Gastroesophageal sphincter (tissue), 4 donors: ENCODE data around the gene TPRX1. TPM values are rescaled to one million over a fixed set of nuclear protein-coding genes. Genes with fewer than 3 reads are reported as not detected.
"Not testable (repeated sequence)": the region's sequence is repeated elsewhere in the genome, so short reads cannot be mapped to it uniquely, and the experiment has no call there.

Experiments used
- ATAC-seq: fragments of 150-250 bp; one replicate; pipeline ENCODE4 v1.9.1; 2016; ENCODE audit warnings: mild to moderate bottlenecking, moderate library complexity
- H3K27ac ChIP-seq, 4 donors: fragments of 200-600 bp; sonication (generic) in 3 of 4; 1 replicate in 3 of 4; 2 replicates in 1 of 4; pipeline ENCODE4 v1.5.1; 2016 to 2019
- H3K27me3 ChIP-seq: fragments of 200-600 bp; sonication (generic); one replicate; pipeline ENCODE4 v1.5.1; 2019
- H3K36me3 ChIP-seq, 2 donors: fragments of 200-600 bp; sonication (generic); one replicate each; pipeline ENCODE4 v1.5.1; 2019; ENCODE audit warnings: control low read depth in 1 of 2
- H3K4me1 ChIP-seq, 3 donors: fragments of 200-600 bp; sonication (generic); 1 replicate in 2 of 3; 2 replicates in 1 of 3; pipeline ENCODE4 v1.5.1; 2016 to 2019; ENCODE audit warnings: control low read depth in 2 of 3
- H3K4me3 ChIP-seq, 2 donors: fragments of 200-600 bp; sonication (generic); one replicate each; pipeline ENCODE4 v1.5.1; 2019; ENCODE audit warnings: mild to moderate bottlenecking in 1 of 2, moderate library complexity in 1 of 2
- H3K9me3 ChIP-seq, 3 donors: fragments of 200-600 bp; sonication (generic); one replicate each; pipeline ENCODE4 v1.5.1; 2017 to 2019; ENCODE audit warnings: control low read depth in 2 of 3
- CTCF ChIP-seq, 4 experiments: fragments of 200-600 bp in 2 of 4; fragments of 450-650 bp in 2 of 4; sonication (generic) in 1 of 4; IDR thresholded peaks; one replicate each; pipeline ENCODE4 v1.5.1; 2017 to 2019; ENCODE audit warnings: antibody characterized with exemption in 4 of 4, mild to moderate bottlenecking in 2 of 4, moderate library complexity in 2 of 4
- EP300 ChIP-seq: sonication (generic); formaldehyde crosslinking; IDR thresholded peaks from one replicate; pipeline ENCODE4 v1.6.1; 2017; ENCODE audit warnings: antibody characterized with exemption, mild to moderate bottlenecking
- POLR2A ChIP-seq, 2 donors: fragments of 450-650 bp; IDR thresholded peaks; one replicate each; pipeline ENCODE4 v1.6.1; 2017; ENCODE audit warnings: antibody characterized with exemption in 2 of 2, mild to moderate bottlenecking in 2 of 2, moderate library complexity in 1 of 2
- POLR2AphosphoS5 ChIP-seq: sonication (generic); formaldehyde crosslinking; IDR thresholded peaks from one replicate; pipeline ENCODE4 v1.6.1; 2017; ENCODE audit warnings: antibody characterized with exemption
- WGBS, 2 donors: methylation state at CpG; one replicate each; pipeline ENCODE4 v1.1.5; 2018; ENCODE audit warnings: low coverage in 1 of 2; 5-methylcytosine and 5-hydroxymethylcytosine counted together
- total RNA-seq, 4 donors: library from RNA; depleted of rRNA; stranded (reverse); fragments of >200 nt; gene quantifications; one replicate each; pipeline ENCODE4 v1.1.0, GENCODE V29; 2016

Gene TPRX1
- total RNA-seq, 4 donors from 2014 or later = not detected

DNA sequence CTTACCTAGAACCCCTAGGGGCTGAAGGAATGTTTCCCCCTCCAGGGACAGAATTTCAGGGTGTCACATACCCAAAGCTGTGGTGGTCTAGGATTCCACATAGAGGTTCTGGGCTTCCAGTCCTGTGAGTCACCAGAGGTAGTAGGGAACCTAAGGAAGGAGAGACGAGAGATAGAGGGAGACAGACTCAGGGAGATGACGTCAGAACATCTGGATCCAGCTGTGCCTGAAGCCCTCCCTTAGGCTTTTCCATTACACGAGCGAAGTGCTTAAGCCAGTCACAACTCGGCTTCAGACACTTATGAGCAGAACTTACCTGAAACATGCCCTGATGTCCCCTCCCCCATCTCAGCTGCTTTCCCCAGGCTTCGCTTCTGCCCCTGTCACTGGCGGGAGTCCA lies 37.7 kb downstream of the TPRX1 start:
- H3K4me1 ChIP-seq = peaks cover 0 to 17% (median 3%) of the 10 kb centered on the region in 3 donors
- no peaks in the 10 kb centered on the region for H3K9me3 ChIP-seq
- no peaks in the 10 kb centered on the region for H3K27me3 ChIP-seq
- no peak overlapping the region for H3K4me3 ChIP-seq
- no peak overlapping the region for H3K27ac ChIP-seq
- TF ChIP-seq POLR2AphosphoS5 (no peak), EP300 (no peak), POLR2A (IDR thresholded peaks at IDR 0.05) (no peak), CTCF (IDR thresholded peaks at IDR 0.05) (no peak)
- no peak for ATAC-seq
- WGBS, 2 donors = 94 to 100% methylated on average over 2 to 6 of the region's 7 CpGs
- H3K36me3 ChIP-seq = no peaks in the 10 kb centered on the region

GRCh38 chr19:47766359-47766620 lies 38.1 kb downstream of the TPRX1 start:
- Histone ChIP-seq H3K36me3 (no peaks in the 10 kb centered on the region), H3K27ac (no peak overlapping the region), H3K27me3 (no peaks in the 10 kb centered on the region), H3K4me3 (no peak overlapping the region), H3K4me1 (peaks cover 0 to 17% (median 3%) of the 10 kb centered on the region in 3 donors), H3K9me3 (no peaks in the 10 kb centered on the region)
- no peak for ATAC-seq
- TF ChIP-seq POLR2AphosphoS5 = no peak
- no peak for TF ChIP-seq CTCF (IDR thresholded peaks at IDR 0.05)
- no peak for TF ChIP-seq POLR2A (IDR thresholded peaks at IDR 0.05)
- no peak for TF ChIP-seq EP300
- WGBS, 2 donors = no CpG with 5 or more reads among the region's 7 CpGs

DNA sequence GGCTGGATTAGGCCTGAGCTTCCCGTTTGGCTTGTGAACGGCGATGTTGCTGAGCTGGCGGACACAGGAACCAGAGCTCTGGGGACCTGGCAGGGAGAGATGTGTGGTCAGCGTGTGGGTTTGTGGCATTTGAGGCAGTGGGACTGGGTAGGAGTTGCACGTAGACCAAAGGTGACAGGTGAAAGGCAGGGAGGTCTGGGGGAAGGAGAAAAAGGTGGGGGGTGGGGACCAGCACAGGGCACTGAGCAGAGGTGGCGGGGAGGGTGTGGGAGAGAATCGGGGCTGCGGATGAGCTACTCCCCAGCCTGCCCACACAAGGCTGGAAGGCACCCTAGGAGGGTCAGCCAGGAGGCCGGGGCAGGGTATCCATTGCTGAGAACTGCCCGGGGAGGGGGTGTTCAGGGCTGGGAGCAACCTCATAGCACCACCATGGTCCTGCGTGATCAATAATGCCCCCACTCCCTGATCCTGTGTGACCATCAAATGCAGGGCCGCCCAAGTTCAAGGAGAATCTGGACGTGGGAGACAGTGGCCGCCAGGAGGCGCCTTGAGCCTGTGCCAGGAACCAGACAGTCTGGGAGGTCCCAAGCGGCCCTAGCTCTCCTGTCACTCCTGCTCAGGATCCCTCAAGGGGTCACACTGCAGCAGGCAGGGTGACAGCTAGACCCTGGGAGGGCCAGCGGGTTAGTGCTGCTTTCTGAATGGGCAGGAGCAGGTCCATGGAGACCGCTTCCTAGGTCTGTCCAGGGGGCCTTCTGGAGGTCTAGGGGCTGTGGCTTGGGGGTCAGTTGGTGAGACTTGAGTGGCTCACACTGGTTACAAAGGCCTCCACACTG lies 38.6 kb downstream of the TPRX1 start:
- no peaks in the 10 kb centered on the region for H3K9me3 ChIP-seq
- H3K27me3 ChIP-seq = no peaks in the 10 kb centered on the region
- ATAC-seq = peak; percentile 67
- no peak overlapping the region for H3K4me3 ChIP-seq
- H3K4me1 ChIP-seq = peaks cover 0 to 17% (median 3%) of the 10 kb centered on the region in 3 donors
- no peak overlapping the region for H3K27ac ChIP-seq
- peak in 3 of 4 experiments; percentile 80 to 91 (median 82) for TF ChIP-seq CTCF (IDR thresholded peaks at IDR 0.05)
- no peak for TF ChIP-seq POLR2A (IDR thresholded peaks at IDR 0.05)
- no peak for TF ChIP-seq EP300
- H3K36me3 ChIP-seq = peaks cover 0 to 2% of the 10 kb centered on the region in 2 donors
- WGBS, 2 donors = 26 to 56% methylated on average over 5 to 10 of the region's 19 CpGs

DNA sequence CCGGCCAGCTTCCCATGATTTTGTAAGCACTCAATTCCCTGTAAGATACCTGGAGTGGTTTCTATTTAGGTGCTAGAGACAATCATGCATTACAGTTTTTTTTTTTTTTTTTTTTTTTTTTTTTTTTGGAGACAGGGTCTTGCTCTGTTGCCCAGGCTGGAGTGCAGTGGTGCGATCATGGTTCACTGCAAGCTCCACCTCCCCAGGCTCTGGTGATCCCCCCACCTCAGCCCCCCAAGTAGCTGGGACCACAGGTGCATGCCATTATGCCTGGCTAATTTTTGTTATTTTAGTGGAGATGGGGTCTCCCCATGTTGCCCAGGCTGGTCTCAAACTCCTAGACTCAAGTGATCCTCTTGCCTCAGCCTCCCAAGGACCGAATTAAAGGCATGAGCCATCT lies 39.6 kb downstream of the TPRX1 start:
- H3K27me3 ChIP-seq, ATAC-seq, H3K9me3 ChIP-seq, H3K4me3 ChIP-seq, H3K27ac ChIP-seq: not testable (repeated sequence)
- Histone ChIP-seq H3K4me1 (peaks cover 0 to 17% (median 3%) of the 10 kb centered on the region in 3 donors), H3K36me3 (peaks cover 0 to 13% of the 10 kb centered on the region in 2 donors)
- 58% methylated on average over 2 of the region's 3 CpGs; no CpG with 5 or more reads in 1 of the 2 donors for WGBS, 2 donors

GRCh38 chr19:47762615-47763308 lies 41.6 kb downstream of the TPRX1 start:
- no peak overlapping the region for H3K4me3 ChIP-seq
- peak overlapping the region in 1 of 4 donors; percentile 22 for H3K27ac ChIP-seq
- H3K27me3 ChIP-seq = no peaks in the 10 kb centered on the region
- TF ChIP-seq POLR2AphosphoS5 (peak; percentile 16), POLR2A (IDR thresholded peaks at IDR 0.05) (no peak), CTCF (IDR thresholded peaks at IDR 0.05) (no peak), EP300 (no peak)
- peak; percentile 25 for ATAC-seq
- 53 to 60% methylated on average over 10 to 12 of the region's 18 CpGs for WGBS, 2 donors
- peaks cover 0 to 32% of the 10 kb centered on the region in 2 donors for H3K36me3 ChIP-seq
- H3K9me3 ChIP-seq = no peaks in the 10 kb centered on the region
- H3K4me1 ChIP-seq = peaks cover 0 to 17% (median 3%) of the 10 kb centered on the region in 3 donors
